ENCODE measurements around the gene HIF3A. TPM values are rescaled to one million over a fixed set of nuclear protein-coding genes. Genes with fewer than 3 reads are reported as not detected.
A peak's percentile ranks its signal among the peaks of the same experiment; 100 is the strongest.

HIF3A gene
- total RNA-seq, 1 donor from 2014 or later: 175 TPM

DNA sequence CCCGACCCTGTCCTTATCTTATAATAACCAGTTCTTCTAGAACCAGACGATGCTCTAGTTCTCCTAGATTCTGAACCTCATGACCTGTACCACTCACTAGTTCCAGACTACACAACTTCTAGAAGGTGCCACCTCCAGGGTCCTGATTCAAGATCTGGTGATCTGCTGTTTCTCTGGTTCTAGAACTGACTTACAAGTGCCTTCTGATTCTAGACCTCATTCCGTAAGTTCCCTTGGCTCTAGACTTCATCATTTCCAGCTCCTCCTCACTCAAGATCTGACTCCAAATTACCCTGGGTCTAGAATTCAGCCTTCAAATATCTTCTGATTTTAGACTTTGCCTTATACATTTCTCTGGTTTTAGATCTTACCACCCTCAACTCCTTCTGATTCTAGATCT lies 45.1 kb downstream of the HIF3A start:
- no peak overlapping the region for H3K27ac Mint-ChIP-seq
- peaks cover 33% of the 10 kb centered on the region for H3K36me3 Mint-ChIP-seq
- H3K27me3 Mint-ChIP-seq (ENCODE audit: low read depth): no peaks in the 10 kb centered on the region

GRCh38 chr19:46344363-46344762 lies 47.5 kb downstream of the HIF3A start:
- Mint-ChIP-seq H3K27me3 (ENCODE audit: low read depth) (no peaks in the 10 kb centered on the region), H3K4me1 (peaks cover 37% of the 10 kb centered on the region), H3K4me3 (no peak overlapping the region), H3K9me3 (no peaks in the 10 kb centered on the region), H3K36me3 (peaks cover 28% of the 10 kb centered on the region), H3K27ac (no peak overlapping the region)
- TF ChIP-seq, protein P1, sequence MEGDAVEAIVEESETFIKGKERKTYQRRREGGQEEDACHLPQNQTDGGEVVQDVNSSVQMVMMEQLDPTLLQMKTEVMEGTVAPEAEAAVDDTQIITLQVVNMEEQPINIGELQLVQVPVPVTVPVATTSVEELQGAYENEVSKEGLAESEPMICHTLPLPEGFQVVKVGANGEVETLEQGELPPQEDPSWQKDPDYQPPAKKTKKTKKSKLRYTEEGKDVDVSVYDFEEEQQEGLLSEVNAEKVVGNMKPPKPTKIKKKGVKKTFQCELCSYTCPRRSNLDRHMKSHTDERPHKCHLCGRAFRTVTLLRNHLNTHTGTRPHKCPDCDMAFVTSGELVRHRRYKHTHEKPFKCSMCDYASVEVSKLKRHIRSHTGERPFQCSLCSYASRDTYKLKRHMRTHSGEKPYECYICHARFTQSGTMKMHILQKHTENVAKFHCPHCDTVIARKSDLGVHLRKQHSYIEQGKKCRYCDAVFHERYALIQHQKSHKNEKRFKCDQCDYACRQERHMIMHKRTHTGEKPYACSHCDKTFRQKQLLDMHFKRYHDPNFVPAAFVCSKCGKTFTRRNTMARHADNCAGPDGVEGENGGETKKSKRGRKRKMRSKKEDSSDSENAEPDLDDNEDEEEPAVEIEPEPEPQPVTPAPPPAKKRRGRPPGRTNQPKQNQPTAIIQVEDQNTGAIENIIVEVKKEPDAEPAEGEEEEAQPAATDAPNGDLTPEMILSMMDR (IDR thresholded peaks at IDR 0.05; ENCODE audit: unreplicated experiment): no peak
- no peak for DNase-seq (ENCODE audit: low spot score in 2 of 2, unreplicated experiment in 2 of 2)

More for the DNA sequence above, 45.1 kb downstream of the HIF3A start:
- Mint-ChIP-seq H3K4me1 (peaks cover 26% of the 10 kb centered on the region), H3K9me3 (no peaks in the 10 kb centered on the region), H3K4me3 (no peak overlapping the region)
- no peak for DNase-seq (ENCODE audit: low spot score in 2 of 2, unreplicated experiment in 2 of 2)
- TF ChIP-seq, protein P1 (IDR thresholded peaks at IDR 0.05; ENCODE audit: unreplicated experiment): no peak

GRCh38 chr19:46345157-46345556 lies 48.3 kb downstream of the HIF3A start:
- no peak overlapping the region for H3K27ac Mint-ChIP-seq
- no peaks in the 10 kb centered on the region for H3K9me3 Mint-ChIP-seq
- H3K4me1 Mint-ChIP-seq: peaks cover 36% of the 10 kb centered on the region
- no peaks in the 10 kb centered on the region for H3K27me3 Mint-ChIP-seq (ENCODE audit: low read depth)
- TF ChIP-seq, protein P1 (IDR thresholded peaks at IDR 0.05; ENCODE audit: unreplicated experiment): no peak
- H3K36me3 Mint-ChIP-seq: peaks cover 29% of the 10 kb centered on the region
- no peak for DNase-seq (ENCODE audit: low spot score in 2 of 2, unreplicated experiment in 2 of 2)
- peak overlapping the region; percentile 96 for H3K4me3 Mint-ChIP-seq

DNA sequence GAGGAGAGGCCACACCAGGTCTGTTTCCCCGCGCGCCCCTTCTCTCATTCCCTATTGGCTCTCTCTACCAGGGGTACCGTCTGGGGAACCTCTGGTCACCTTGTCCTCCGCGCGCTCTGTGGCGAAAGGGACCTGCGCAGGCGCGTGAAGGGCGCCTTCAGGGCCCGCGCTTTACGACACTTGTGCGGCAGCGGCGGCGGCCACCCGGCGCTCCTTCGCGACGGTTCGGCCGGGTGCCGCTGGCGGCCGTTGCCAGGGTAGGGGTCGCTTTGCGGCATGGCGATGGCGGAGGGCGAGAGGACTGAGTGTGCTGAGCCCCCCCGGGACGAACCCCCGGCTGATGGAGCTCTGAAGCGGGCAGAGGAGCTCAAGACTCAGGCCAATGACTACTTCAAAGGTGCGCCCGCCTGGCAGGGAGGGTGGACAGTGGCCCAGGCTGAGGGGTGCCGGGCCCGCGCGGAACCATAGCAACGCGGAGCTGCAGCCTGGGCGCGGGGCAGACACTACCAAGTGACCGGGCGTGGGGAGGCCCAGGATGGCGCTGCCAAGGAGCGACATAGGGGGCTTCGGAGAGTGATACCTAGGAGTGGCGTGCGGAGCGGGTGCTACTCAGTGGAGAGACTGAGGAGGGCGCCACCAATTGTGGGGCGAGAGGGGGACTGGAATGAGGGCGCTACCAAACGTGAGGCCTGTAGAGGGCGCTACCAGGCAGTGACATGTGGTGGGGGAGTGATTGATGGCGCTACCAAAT lies 50.2 kb downstream of the HIF3A start, which contains the start of gene PPP5C:
Gene PPP5C, plus strand, starts transcription at position 267 of the 751 bp plus-strand sequence. Its CDS starts 10 bp downstream, at position 277.
- Mint-ChIP-seq H3K9me3 (no peaks in the 10 kb centered on the region), H3K27me3 (ENCODE audit: low read depth) (no peaks in the 10 kb centered on the region), H3K4me1 (peaks cover 39% of the 10 kb centered on the region), H3K4me3 (peak within 1 kb of the TSS; percentile 96), H3K36me3 (peaks cover 15% of the 10 kb centered on the region), H3K27ac (peak within 1 kb of the TSS; percentile 88)
- DNase-seq (ENCODE audit: low spot score in 2 of 2, unreplicated experiment in 2 of 2): peak; percentile 88 to 90
- TF ChIP-seq, protein P1 (IDR thresholded peaks at IDR 0.05; ENCODE audit: unreplicated experiment): peak; percentile 66

- Mint-ChIP-seq H3K4me1 (peaks cover 41% of the 10 kb centered on the region), H3K27ac (peak overlapping the region; percentile 88), H3K4me3 (peak overlapping the region; percentile 96), H3K27me3 (ENCODE audit: low read depth) (no peaks in the 10 kb centered on the region), H3K9me3 (no peaks in the 10 kb centered on the region), H3K36me3 (peaks cover 11% of the 10 kb centered on the region)
- DNase-seq (ENCODE audit: low spot score in 2 of 2, unreplicated experiment in 2 of 2): no peak
- TF ChIP-seq, protein P1 (IDR thresholded peaks at IDR 0.05; ENCODE audit: unreplicated experiment): no peak
These were observed 50.7 kb downstream of the HIF3A start for GRCh38 chr19:46347572-46347883.
